AG09309 (cell line): ENCODE data around the gene SPEF2.

Source experiments
- DNase-seq: peaks from one replicate; pipeline ENCODE4 v3.0.0-alpha.2; 2010; ENCODE audit warnings: low read depth
- H3K4me3 ChIP-seq: 2 replicates; pipeline ENCODE4 v1.5.1; 2011; ENCODE audit warnings: mild to moderate bottlenecking, low read depth, low read length, moderate library complexity; ENCODE audit not compliant: control insufficient read depth
- CTCF ChIP-seq: IDR thresholded peaks from 2 replicates; pipeline ENCODE4 v1.5.1; 2011; ENCODE audit warnings: mild to moderate bottlenecking, low read depth, low read length, inconsistent platforms; ENCODE audit not compliant: insufficient read depth, control insufficient read depth; ENCODE audit errors: missing control alignments

Gene SPEF2

GRCh38 chr5:35687961-35688360 is 70.3 kb downstream of the SPEF2 start:
- H3K4me3 ChIP-seq, result no peak overlapping the region
- no peak for DNase-seq
- no peak for TF ChIP-seq CTCF

GRCh38 chr5:35694481-35694880 is 76.8 kb downstream of the SPEF2 start:
- no peak overlapping the region for H3K4me3 ChIP-seq
- DNase-seq, result no peak
- no peak for TF ChIP-seq CTCF

GRCh38 chr5:35698047-35698808 is 80.6 kb downstream of the SPEF2 start:
- no peak for DNase-seq
- no peak overlapping the region for H3K4me3 ChIP-seq
- TF ChIP-seq CTCF, result no peak

GRCh38 chr5:35707659-35708058 is 90.0 kb downstream of the SPEF2 start:
- TF ChIP-seq CTCF, result no peak
- no peak for DNase-seq
- H3K4me3 ChIP-seq, result no peak overlapping the region

GRCh38 chr5:35709688-35710087 is 92.0 kb downstream of the SPEF2 start:
- H3K4me3 ChIP-seq, result no peak overlapping the region
- no peak for TF ChIP-seq CTCF
- no peak for DNase-seq

- DNase-seq, result no peak
- H3K4me3 ChIP-seq, result no peak overlapping the region
- TF ChIP-seq CTCF, result no peak
Measured at GRCh38 chr5:35717718-35718117, 100.1 kb downstream of the SPEF2 start.
